CD8-positive, alpha-beta memory T cell (primary cell): ENCODE results near the gene TNKS1BP1. TPM values are rescaled to one million over a fixed set of nuclear protein-coding genes. Genes with fewer than 3 reads are reported as not detected.

Source experiments
- CTCF ChIA-PET: fragments of 350-600 bp; sonication (Branson Sonifier 250); formaldehyde crosslinking; loops from one replicate; lab custom pipeline; 2021; ENCODE audit warnings: antibody characterized with exemption; lab: Charles Lee
- POLR2A ChIA-PET: fragments of 350-600 bp; sonication (Branson Sonifier 250); formaldehyde crosslinking; loops from one replicate; lab custom pipeline; 2021; ENCODE audit warnings: antibody characterized with exemption; lab: Charles Lee
- DNase-seq, 5 donors: peaks; one replicate each; pipeline versions ENCODE4 v3.0.0 to v3.0.0-alpha.2; 2020 to 2022; ENCODE audit warnings: mixed read lengths in 1 of 5
- H3K27ac ChIP-seq: one replicate; pipeline ENCODE4 v1.7.0; 2013; ENCODE audit warnings: low read depth, mild to moderate bottlenecking, low read length, moderate library complexity
- H3K27me3 ChIP-seq: 2 replicates; pipeline ENCODE4 v1.7.0; 2013; ENCODE audit warnings: low read length, mild to moderate bottlenecking; ENCODE audit not compliant: insufficient read depth, poor library complexity, severe bottlenecking
- H3K36me3 ChIP-seq: 2 replicates; pipeline ENCODE4 v1.7.0; 2013; ENCODE audit warnings: mild to moderate bottlenecking, low read length, moderate library complexity; ENCODE audit not compliant: insufficient read depth
- H3K4me1 ChIP-seq: 2 replicates; pipeline ENCODE4 v1.7.0; 2013; ENCODE audit warnings: mild to moderate bottlenecking, low read length, moderate library complexity; ENCODE audit not compliant: insufficient read depth
- H3K4me3 ChIP-seq: 2 replicates; pipeline ENCODE4 v1.7.0; 2013; ENCODE audit warnings: mild to moderate bottlenecking, low read length
- H3K9me3 ChIP-seq: 2 replicates; pipeline ENCODE4 v1.7.0; 2013; ENCODE audit warnings: mild to moderate bottlenecking, low read length
- H3K27ac Mint-ChIP-seq, 8 donors: one replicate each; pipeline ENCODE4 v1.8.0; 2020 to 2021; ENCODE audit warnings: mixed read lengths in 8 of 8, mild to moderate bottlenecking in 6 of 8, inconsistent platforms in 3 of 8, moderate library complexity in 3 of 8
- H3K27me3 Mint-ChIP-seq, 2 donors: one replicate each; pipeline ENCODE4 v1.8.0; 2020 to 2021; ENCODE audit warnings: mixed read lengths in 2 of 2, mild to moderate bottlenecking in 1 of 2, moderate library complexity in 1 of 2
- H3K36me3 Mint-ChIP-seq, 3 donors: one replicate each; pipeline ENCODE4 v1.8.0; 2020 to 2021; ENCODE audit warnings: mixed read lengths in 3 of 3, inconsistent platforms in 1 of 3, mild to moderate bottlenecking in 1 of 3
- H3K4me1 Mint-ChIP-seq, 3 donors: one replicate each; pipeline ENCODE4 v1.8.0; 2020 to 2021; ENCODE audit warnings: mixed read lengths in 3 of 3, inconsistent platforms in 1 of 3, mild to moderate bottlenecking in 1 of 3
- H3K4me3 Mint-ChIP-seq, 7 donors: one replicate each; pipeline ENCODE4 v1.8.0; 2020 to 2021; ENCODE audit warnings: mixed read lengths in 7 of 7, mild to moderate bottlenecking in 6 of 7, moderate library complexity in 4 of 7, inconsistent platforms in 2 of 7
- H3K9me3 Mint-ChIP-seq, 5 donors: one replicate each; pipeline ENCODE4 v1.8.0; 2020 to 2022; ENCODE audit warnings: mixed read lengths in 5 of 5, mild to moderate bottlenecking in 3 of 5, moderate library complexity in 2 of 5, inconsistent platforms in 1 of 5
- polyA plus RNA-seq: library from polyadenylated mRNA; unstranded; fragments of 300-500 nt; fragmentation: Illumina TruSeq; gene quantifications from one replicate; pipeline ENCODE4 v1.2.3, GENCODE V29; 2021
- total RNA-seq, 2 experiments: library from RNA; stranded (reverse); gene quantifications; one replicate each; pipeline ENCODE4 v1.2.3, GENCODE V29; 2021

TNKS1BP1 gene
- total and polyA plus RNA-seq, 3 experiments from 2014 or later: 3.0 to 9.6 (median 8.7) TPM

DNA sequence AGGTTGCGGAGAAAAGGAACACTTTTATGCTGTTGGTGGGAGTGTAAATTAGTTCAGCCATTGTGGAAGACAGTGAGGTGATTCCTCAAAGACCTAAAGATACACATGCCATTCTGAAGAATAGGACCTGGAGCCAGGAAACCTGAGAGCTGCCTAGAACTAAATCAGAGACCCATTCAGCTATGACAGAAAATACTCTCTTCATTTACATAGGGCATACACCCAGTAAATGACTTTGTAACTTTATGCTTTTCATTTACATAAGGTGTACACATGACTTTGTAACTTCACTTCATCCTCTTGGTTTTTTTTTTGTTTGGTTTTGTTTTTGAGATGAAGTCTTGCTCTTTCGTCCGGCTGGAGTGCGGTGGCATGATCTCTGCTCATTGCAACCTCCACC lies 62.6 kb downstream of the TNKS1BP1 start:
- Mint-ChIP-seq H3K36me3 (no peaks in the 10 kb centered on the region), H3K27ac (no peak overlapping the region), H3K27me3 (peaks cover 7 to 24% of the 10 kb centered on the region in 2 donors), H3K4me1 (no peaks in the 10 kb centered on the region), H3K9me3 (peaks cover 2 to 7% (median 4%) of the 10 kb centered on the region in 5 donors), H3K4me3 (no peak overlapping the region)
- no peaks in the 10 kb centered on the region for H3K4me1 ChIP-seq
- H3K27me3 ChIP-seq: no peaks in the 10 kb centered on the region
- no peak overlapping the region for H3K4me3 ChIP-seq
- H3K27ac ChIP-seq: no peak overlapping the region
- no peak for DNase-seq
- H3K9me3 ChIP-seq: no peaks in the 10 kb centered on the region
- CTCF ChIA-PET: interaction anchor here (0.8 kb wide), 1 partner anchor 13 kb away, joined by 3 read pairs; no protein-coding TSS in a partner anchor
- POLR2A ChIA-PET: no interaction called here
- H3K36me3 ChIP-seq: no peaks in the 10 kb centered on the region

DNA sequence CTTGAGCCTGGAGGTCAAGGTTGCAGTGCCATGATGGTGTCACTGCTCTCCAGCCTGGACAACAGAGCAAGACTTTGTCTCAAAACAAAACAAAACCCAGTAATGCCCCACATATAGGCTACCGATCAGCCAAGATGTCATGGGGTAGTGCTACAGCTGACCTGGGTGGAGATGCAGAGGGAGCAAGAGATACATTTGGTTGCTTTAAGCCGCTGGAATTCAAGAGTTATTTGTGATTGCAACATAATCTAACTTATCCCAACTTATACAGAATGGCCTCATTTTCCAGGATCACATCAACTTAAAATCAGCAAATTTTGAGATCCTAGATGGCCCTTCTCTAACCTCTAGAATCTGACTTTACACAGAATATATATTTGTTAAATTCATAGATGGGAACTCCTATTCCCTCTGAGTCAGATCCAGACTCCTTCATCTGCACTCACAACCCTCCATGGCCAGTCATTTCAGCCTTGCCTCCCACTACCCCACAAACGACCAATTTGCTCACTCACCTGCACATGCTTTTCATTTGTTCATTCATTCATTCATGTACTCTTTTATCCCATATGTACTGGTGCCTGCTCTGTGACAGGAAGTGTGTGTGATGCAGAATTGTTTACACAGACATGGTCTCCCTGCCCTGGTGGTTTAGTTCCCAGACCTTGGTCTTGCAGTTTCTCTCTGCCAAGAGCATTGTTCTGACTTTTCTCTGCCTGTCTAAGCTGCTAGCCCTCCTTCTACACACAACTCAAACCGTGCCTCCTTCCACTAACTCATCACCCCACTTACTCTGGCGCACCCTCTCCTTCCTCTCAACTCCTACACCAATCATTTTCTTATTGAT lies 63.6 kb downstream of the TNKS1BP1 start:
- DNase-seq: no peak
- H3K36me3 Mint-ChIP-seq: no peaks in the 10 kb centered on the region
- H3K27me3 Mint-ChIP-seq: peaks cover 7 to 24% of the 10 kb centered on the region in 2 donors
- no peak overlapping the region for H3K27ac Mint-ChIP-seq
- H3K9me3 ChIP-seq: no peaks in the 10 kb centered on the region
- POLR2A ChIA-PET: no interaction called here
- H3K4me3 Mint-ChIP-seq: no peak overlapping the region
- CTCF ChIA-PET: interaction anchor here (0.8 kb wide), 1 partner anchor 12 kb away, joined by 3 read pairs; no protein-coding TSS in a partner anchor
- peaks cover 5 to 12% (median 8%) of the 10 kb centered on the region in 5 donors for H3K9me3 Mint-ChIP-seq
- H3K36me3 ChIP-seq: no peaks in the 10 kb centered on the region
- H3K4me3 ChIP-seq: no peak overlapping the region
- H3K27me3 ChIP-seq: no peaks in the 10 kb centered on the region
- no peak overlapping the region for H3K27ac ChIP-seq
- no peaks in the 10 kb centered on the region for H3K4me1 ChIP-seq
- no peaks in the 10 kb centered on the region for H3K4me1 Mint-ChIP-seq

DNA sequence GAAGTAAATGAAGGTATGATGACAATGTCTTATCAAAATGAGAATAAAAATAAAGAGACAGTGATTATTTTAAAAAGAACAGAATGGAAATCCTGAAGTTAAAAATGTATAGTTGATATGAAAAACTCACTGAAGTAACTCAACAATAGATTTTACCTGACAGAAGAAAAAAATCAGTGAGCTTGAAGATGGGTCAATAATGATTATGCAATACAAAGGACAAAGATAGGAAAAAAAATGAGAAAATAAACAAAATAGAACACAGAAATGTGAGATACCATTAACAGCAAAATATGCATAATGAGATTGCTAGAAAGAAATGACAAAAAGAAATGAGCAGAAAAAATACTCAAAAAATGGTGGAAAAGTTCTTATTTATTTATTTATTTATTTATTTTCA lies 68.6 kb downstream of the TNKS1BP1 start:
- H3K27me3 Mint-ChIP-seq: peaks cover 17 to 48% of the 10 kb centered on the region in 2 donors
- CTCF ChIA-PET: no interaction called here

GRCh38 chr11:57255618-57256017 lies 69.1 kb downstream of the TNKS1BP1 start:
- Histone ChIP-seq H3K27me3 (no peaks in the 10 kb centered on the region), H3K4me1 (no peaks in the 10 kb centered on the region), H3K27ac (no peak overlapping the region), H3K36me3 (no peaks in the 10 kb centered on the region), H3K9me3 (no peaks in the 10 kb centered on the region), H3K4me3 (no peak overlapping the region)
- ChIA-PET CTCF (no interaction called here), POLR2A (no interaction called here)
- Mint-ChIP-seq H3K4me3 (no peak overlapping the region), H3K27me3 (peaks cover 18 to 51% of the 10 kb centered on the region in 2 donors), H3K9me3 (peaks cover 2 to 13% (median 7%) of the 10 kb centered on the region in 5 donors), H3K27ac (no peak overlapping the region), H3K4me1 (no peaks in the 10 kb centered on the region), H3K36me3 (no peaks in the 10 kb centered on the region)
- no peak for DNase-seq

More for the DNA sequence above, 68.6 kb downstream of the TNKS1BP1 start:
- Mint-ChIP-seq H3K4me3 (no peak overlapping the region), H3K27ac (no peak overlapping the region), H3K4me1 (no peaks in the 10 kb centered on the region), H3K9me3 (peaks cover 2 to 13% (median 7%) of the 10 kb centered on the region in 5 donors), H3K36me3 (no peaks in the 10 kb centered on the region)
- Histone ChIP-seq H3K4me1 (no peaks in the 10 kb centered on the region), H3K36me3 (no peaks in the 10 kb centered on the region), H3K9me3 (no peaks in the 10 kb centered on the region), H3K27me3 (no peaks in the 10 kb centered on the region), H3K27ac (no peak overlapping the region), H3K4me3 (no peak overlapping the region)
- POLR2A ChIA-PET: no interaction called here
- no peak for DNase-seq

DNA sequence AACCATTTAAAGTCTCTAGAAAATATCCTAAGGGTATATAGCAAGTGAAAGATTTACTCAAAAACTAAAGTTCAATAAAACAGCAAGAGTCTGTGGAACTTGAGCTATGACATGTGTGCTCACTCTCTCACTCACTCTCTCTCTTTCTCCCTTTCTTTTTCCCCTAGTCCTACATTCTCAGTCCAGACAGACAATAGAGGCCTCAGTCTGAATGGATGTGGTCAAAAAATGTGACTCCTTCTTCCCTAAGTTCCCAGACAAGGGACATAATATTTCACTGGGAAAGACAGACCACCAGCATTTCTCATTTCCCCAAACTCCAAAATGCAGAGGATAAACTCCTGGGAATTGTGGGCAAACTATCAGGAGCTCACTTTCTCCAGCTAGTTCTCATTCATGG lies 70.1 kb downstream of the TNKS1BP1 start:
- Mint-ChIP-seq H3K4me1 (no peaks in the 10 kb centered on the region), H3K4me3 (no peak overlapping the region), H3K36me3 (no peaks in the 10 kb centered on the region), H3K27me3 (peaks cover 18 to 52% of the 10 kb centered on the region in 2 donors), H3K9me3 (peaks cover 2 to 13% (median 7%) of the 10 kb centered on the region in 5 donors), H3K27ac (no peak overlapping the region)
- ChIA-PET POLR2A (no interaction called here), CTCF (no interaction called here)
- H3K36me3 ChIP-seq: no peaks in the 10 kb centered on the region
- H3K27ac ChIP-seq: no peak overlapping the region
- no peaks in the 10 kb centered on the region for H3K9me3 ChIP-seq
- H3K4me3 ChIP-seq: no peak overlapping the region
- no peaks in the 10 kb centered on the region for H3K27me3 ChIP-seq
- DNase-seq: no peak
- no peaks in the 10 kb centered on the region for H3K4me1 ChIP-seq

- Histone ChIP-seq H3K4me3 (no peak overlapping the region), H3K9me3 (no peaks in the 10 kb centered on the region), H3K27me3 (no peaks in the 10 kb centered on the region), H3K27ac (no peak overlapping the region), H3K4me1 (no peaks in the 10 kb centered on the region), H3K36me3 (no peaks in the 10 kb centered on the region)
- Mint-ChIP-seq H3K9me3 (peaks cover 1 to 10% (median 5%) of the 10 kb centered on the region in 5 donors), H3K36me3 (no peaks in the 10 kb centered on the region), H3K27ac (no peak overlapping the region), H3K27me3 (peaks cover 18 to 57% of the 10 kb centered on the region in 2 donors), H3K4me3 (no peak overlapping the region), H3K4me1 (no peaks in the 10 kb centered on the region)
- no peak for DNase-seq
- ChIA-PET CTCF (no interaction called here), POLR2A (no interaction called here)
Measured at GRCh38 chr11:57251491-57252104, 73.2 kb downstream of the TNKS1BP1 start.

GRCh38 chr11:57251037-57251436 lies 73.7 kb downstream of the TNKS1BP1 start:
- DNase-seq: no peak
- Histone ChIP-seq H3K27me3 (no peaks in the 10 kb centered on the region), H3K9me3 (no peaks in the 10 kb centered on the region), H3K36me3 (no peaks in the 10 kb centered on the region), H3K27ac (no peak overlapping the region), H3K4me1 (no peaks in the 10 kb centered on the region), H3K4me3 (no peak overlapping the region)
- Mint-ChIP-seq H3K4me3 (no peak overlapping the region), H3K36me3 (no peaks in the 10 kb centered on the region), H3K27me3 (peaks cover 18 to 57% of the 10 kb centered on the region in 2 donors), H3K9me3 (peaks cover 0 to 7% (median 3%) of the 10 kb centered on the region in 5 donors), H3K4me1 (no peaks in the 10 kb centered on the region), H3K27ac (no peak overlapping the region)
- CTCF ChIA-PET: interaction anchor here (1.2 to 2.3 kb wide), 2 partner anchors 11 to 40 kb away, joined by 3 to 12 read pairs; no protein-coding TSS in a partner anchor
- POLR2A ChIA-PET: no interaction called here
